HG03095 (cell line): ENCODE data around the gene SPRY4.
A peak's percentile ranks its signal among the peaks of the same experiment; 100 is the strongest.
"Not testable (repeated sequence)": the region's sequence is repeated elsewhere in the genome, so short reads cannot be mapped to it uniquely, and the experiment has no call there.

Experiments
- ATAC-seq: cut with Tn5 transposase; IDR thresholded peaks from one replicate; pipeline ENCODE4 v1.9.1; 2021; ENCODE audit warnings: moderate library complexity; ENCODE audit not compliant: unreplicated experiment

Gene SPRY4

GRCh38 chr5:142324871-142325724, at the start of gene SPRY4:
SPRY4 (minus strand) TSS chr5:142325021; CDS start chr5:142315108, 9,913 bp downstream.
- ATAC-seq: peak; percentile 72

- no peak for ATAC-seq
Observed at GRCh38 chr5:142368529-142368928, 43.7 kb upstream of the SPRY4 start.

- ATAC-seq: peak; percentile 52
Observed at GRCh38 chr5:142366007-142366406, 41.2 kb upstream of the SPRY4 start.

- peak; percentile 64 for ATAC-seq
Observed at GRCh38 chr5:142364251-142365145, 39.7 kb upstream of the SPRY4 start.

- ATAC-seq: no peak
Observed at GRCh38 chr5:142363619-142363963, 38.8 kb upstream of the SPRY4 start.

- ATAC-seq: not testable (repeated sequence)
Observed at GRCh38 chr5:142362193-142362592, 37.4 kb upstream of the SPRY4 start.

GRCh38 chr5:142360607-142361120, 35.8 kb upstream of the SPRY4 start:
- ATAC-seq: no peak

GRCh38 chr5:142360051-142360498, 35.3 kb upstream of the SPRY4 start:
- no peak for ATAC-seq

- ATAC-seq: no peak
Observed at GRCh38 chr5:142358648-142359047, 33.8 kb upstream of the SPRY4 start.

- no peak for ATAC-seq
Observed at GRCh38 chr5:142358121-142358520, 33.3 kb upstream of the SPRY4 start.

GRCh38 chr5:142357469-142358090, 32.8 kb upstream of the SPRY4 start:
- no peak for ATAC-seq

- ATAC-seq: peak; percentile 90
Observed at GRCh38 chr5:142356716-142357468, 32.1 kb upstream of the SPRY4 start.

- ATAC-seq: no peak
Observed at GRCh38 chr5:142356349-142356715, 31.5 kb upstream of the SPRY4 start.

- no peak for ATAC-seq
Observed at GRCh38 chr5:142353071-142353472, 28.3 kb upstream of the SPRY4 start.

- no peak for ATAC-seq
Observed at GRCh38 chr5:142350021-142350420, 25.2 kb upstream of the SPRY4 start.

GRCh38 chr5:142346706-142347105, 21.9 kb upstream of the SPRY4 start:
- no peak for ATAC-seq

GRCh38 chr5:142344915-142345314, 20.1 kb upstream of the SPRY4 start:
- not testable (repeated sequence) for ATAC-seq

GRCh38 chr5:142343531-142343930, 18.7 kb upstream of the SPRY4 start:
- ATAC-seq: no peak

- no peak for ATAC-seq
Observed at GRCh38 chr5:142342128-142342981, 17.5 kb upstream of the SPRY4 start.
